Retinal pigment epithelial cell (primary cell): Measurements from ENCODE around the gene TSPAN18.

Experiments used
- DNase-seq: peaks from one replicate; pipeline ENCODE4 v3.0.0-alpha.2; 2010; ENCODE audit warnings: low read depth
- H3K4me3 ChIP-seq: 2 replicates; pipeline ENCODE4 v1.5.1; 2011; ENCODE audit warnings: mild to moderate bottlenecking, low read length, control low read depth, moderate library complexity
- CTCF ChIP-seq: conservative IDR thresholded peaks from 2 replicates; pipeline ENCODE4 v1.5.1; 2011; ENCODE audit warnings: low read depth, low read length, control low read depth, inconsistent platforms

The TSPAN18 gene

GRCh38 chr11:44849424-44849823, 122.7 kb downstream of the TSPAN18 start:
- TF ChIP-seq CTCF, result no peak
- DNase-seq, result no peak
- no peak overlapping the region for H3K4me3 ChIP-seq

- TF ChIP-seq CTCF, result no peak
- no peak overlapping the region for H3K4me3 ChIP-seq
- DNase-seq, result no peak
Measured at GRCh38 chr11:44849922-44850321, 123.2 kb downstream of the TSPAN18 start.

GRCh38 chr11:44851496-44851895, 124.7 kb downstream of the TSPAN18 start:
- no peak for DNase-seq
- no peak overlapping the region for H3K4me3 ChIP-seq
- TF ChIP-seq CTCF, result no peak

GRCh38 chr11:44852159-44852747, 125.5 kb downstream of the TSPAN18 start:
- DNase-seq, result no peak
- TF ChIP-seq CTCF, result no peak
- no peak overlapping the region for H3K4me3 ChIP-seq

GRCh38 chr11:44852952-44853351, 126.2 kb downstream of the TSPAN18 start:
- H3K4me3 ChIP-seq, result no peak overlapping the region
- no peak for DNase-seq
- no peak for TF ChIP-seq CTCF

- no peak overlapping the region for H3K4me3 ChIP-seq
- DNase-seq, result no peak
- no peak for TF ChIP-seq CTCF
Measured at GRCh38 chr11:44853666-44854065, 126.9 kb downstream of the TSPAN18 start.

- no peak for DNase-seq
- no peak overlapping the region for H3K4me3 ChIP-seq
- no peak for TF ChIP-seq CTCF
Measured at GRCh38 chr11:44854086-44854485, 127.3 kb downstream of the TSPAN18 start.
